Muscle layer of colon (tissue), 2 donors: ENCODE data around the gene CACNA2D1.

Source experiments
- H3K27ac ChIP-seq: one replicate; pipeline ENCODE4 v1.7.0; 2013; ENCODE audit warnings: low read depth, mild to moderate bottlenecking, low read length, moderate library complexity
- H3K27me3 ChIP-seq, 2 donors: one replicate each; pipeline ENCODE4 v1.7.0; 2013; ENCODE audit warnings: low read length in 2 of 2, mild to moderate bottlenecking in 2 of 2; ENCODE audit not compliant: insufficient read depth in 2 of 2, control insufficient read depth in 1 of 2
- H3K36me3 ChIP-seq: one replicate; pipeline ENCODE4 v1.7.0; 2013; ENCODE audit warnings: mild to moderate bottlenecking, low read length; ENCODE audit not compliant: insufficient read depth
- H3K4me1 ChIP-seq: one replicate; pipeline ENCODE4 v1.7.0; 2013; ENCODE audit warnings: mild to moderate bottlenecking, low read length; ENCODE audit not compliant: insufficient read depth
- H3K4me3 ChIP-seq, 2 donors: one replicate each; pipeline ENCODE4 v1.7.0; 2013; ENCODE audit warnings: low read length in 2 of 2, low read depth in 1 of 2, mild to moderate bottlenecking in 1 of 2, moderate library complexity in 1 of 2
- H3K9ac ChIP-seq: one replicate; pipeline ENCODE4 v1.7.0; 2013; ENCODE audit warnings: low read length
- H3K9me3 ChIP-seq: one replicate; pipeline ENCODE4 v1.7.0; 2013; ENCODE audit warnings: mild to moderate bottlenecking, low read length
- donor health status: abdominal sarcoma.
- donor health status: Adenocarcinoma of cecum.

CACNA2D1 gene

DNA sequence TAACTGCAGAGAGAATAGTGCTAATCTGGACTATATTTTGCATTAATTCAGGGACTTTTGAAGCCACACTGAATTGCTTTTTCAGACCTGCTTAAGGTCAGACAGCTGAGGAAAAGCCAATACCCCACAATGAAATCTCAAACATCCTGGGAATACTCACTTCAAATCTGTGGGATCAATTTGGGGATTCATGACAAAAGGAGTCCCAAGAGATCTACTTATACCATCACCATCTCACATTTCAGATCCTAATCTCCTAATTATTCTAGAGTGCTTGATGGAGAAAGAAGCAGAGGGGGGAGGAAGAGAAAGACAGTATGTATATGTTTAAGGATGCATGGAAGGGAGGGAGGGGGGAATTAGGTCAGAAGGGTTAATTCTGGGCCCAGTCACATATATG, 202.2 kb downstream of the CACNA2D1 start:
- Histone ChIP-seq H3K36me3 (no peaks in the 10 kb centered on the region), H3K27me3 (no peaks in the 10 kb centered on the region), H3K9me3 (no peaks in the 10 kb centered on the region), H3K4me3 (no peak overlapping the region), H3K9ac (no peak overlapping the region), H3K27ac (no peak overlapping the region), H3K4me1 (no peaks in the 10 kb centered on the region)

DNA sequence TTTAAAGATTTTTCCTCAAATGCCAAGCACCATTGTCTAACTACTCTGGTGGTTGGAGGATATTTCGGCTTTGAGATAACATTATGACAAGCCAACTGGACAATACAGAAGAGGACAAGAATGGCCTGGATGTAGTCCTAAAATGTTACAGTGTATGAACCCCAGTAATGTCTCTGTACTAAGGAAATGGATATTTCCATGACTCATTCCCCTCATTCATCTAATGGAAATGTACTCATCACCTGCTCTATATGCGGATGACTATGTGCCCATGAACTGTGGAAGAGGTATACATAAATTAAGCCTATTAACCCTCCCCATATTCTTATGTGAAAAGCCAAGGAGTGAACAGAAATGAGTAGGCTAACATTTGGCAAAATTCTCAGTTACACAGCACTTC, 207.9 kb downstream of the CACNA2D1 start:
- Histone ChIP-seq H3K9me3 (no peaks in the 10 kb centered on the region), H3K27ac (no peak overlapping the region), H3K27me3 (no peaks in the 10 kb centered on the region), H3K4me1 (peaks cover 11% of the 10 kb centered on the region), H3K9ac (no peak overlapping the region), H3K36me3 (no peaks in the 10 kb centered on the region), H3K4me3 (no peak overlapping the region)

DNA sequence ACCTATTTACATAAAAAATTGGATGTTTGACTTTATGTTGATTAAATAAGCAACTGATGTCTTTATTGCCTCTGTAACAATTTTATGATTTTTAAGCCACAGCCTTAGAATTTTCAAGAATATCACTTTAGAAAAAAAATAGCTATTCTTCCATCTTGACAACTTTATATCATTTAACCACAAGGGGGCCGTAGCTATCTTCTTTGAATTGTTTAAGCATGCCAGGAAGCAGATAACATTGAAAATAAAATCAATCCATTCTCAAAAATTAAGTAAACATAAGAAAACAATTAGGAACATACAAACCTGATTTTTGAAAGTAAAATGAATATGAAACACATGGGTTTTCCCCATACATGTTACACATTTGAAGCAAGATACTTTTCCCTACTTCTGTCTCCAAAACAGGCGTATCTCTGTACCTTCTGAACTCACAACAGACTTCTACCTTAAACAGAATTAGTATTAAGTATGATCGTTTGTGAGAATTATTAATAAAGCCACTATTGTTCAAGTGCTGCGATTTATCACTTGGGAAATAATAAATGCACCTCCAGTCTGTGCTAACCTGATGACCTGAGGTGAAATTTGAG, 209.0 kb downstream of the CACNA2D1 start:
- Histone ChIP-seq H3K9me3 (no peaks in the 10 kb centered on the region), H3K27ac (no peak overlapping the region), H3K36me3 (no peaks in the 10 kb centered on the region), H3K4me3 (no peak overlapping the region), H3K27me3 (no peaks in the 10 kb centered on the region), H3K4me1 (peaks cover 11% of the 10 kb centered on the region), H3K9ac (no peak overlapping the region)

DNA sequence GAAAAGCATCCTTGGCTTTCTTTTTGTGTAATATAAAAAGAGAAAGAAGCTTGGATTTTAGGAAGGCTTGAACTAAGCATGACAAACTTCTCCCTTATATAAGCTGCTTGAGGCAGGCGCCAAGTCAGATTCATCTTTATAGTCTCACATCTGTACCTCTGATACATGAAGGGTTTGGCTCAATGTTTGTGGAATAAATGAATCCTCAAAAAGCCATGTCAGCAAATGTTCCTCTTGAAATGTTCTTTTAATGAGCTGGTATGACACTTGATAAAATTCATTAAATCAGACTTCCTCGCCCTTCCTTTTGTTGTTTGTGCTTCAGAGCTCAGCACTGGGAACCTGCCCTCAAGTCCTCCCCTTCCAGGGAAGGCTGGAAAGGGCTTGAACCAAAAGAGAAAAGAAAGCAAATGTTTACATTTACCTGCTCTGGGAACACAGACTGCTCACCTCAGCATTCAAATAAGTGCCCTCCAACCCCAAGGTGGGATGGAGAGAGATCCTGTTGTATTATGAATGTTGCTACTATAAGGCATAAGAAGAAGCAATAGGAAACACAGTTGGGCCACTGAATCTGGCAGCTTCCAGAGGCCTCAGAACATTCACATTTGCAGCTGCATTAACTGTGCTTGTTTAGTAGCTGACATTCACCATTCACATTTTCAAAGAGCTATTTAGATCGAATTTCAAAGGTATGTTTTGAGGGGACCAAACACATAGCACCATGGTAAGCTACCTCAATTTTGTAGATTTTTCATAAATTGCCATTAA, 212.6 kb downstream of the CACNA2D1 start:
- Histone ChIP-seq H3K9ac (no peak overlapping the region), H3K27me3 (no peaks in the 10 kb centered on the region), H3K4me1 (peaks cover 9% of the 10 kb centered on the region), H3K27ac (no peak overlapping the region), H3K4me3 (no peak overlapping the region), H3K9me3 (no peaks in the 10 kb centered on the region), H3K36me3 (no peaks in the 10 kb centered on the region)

DNA sequence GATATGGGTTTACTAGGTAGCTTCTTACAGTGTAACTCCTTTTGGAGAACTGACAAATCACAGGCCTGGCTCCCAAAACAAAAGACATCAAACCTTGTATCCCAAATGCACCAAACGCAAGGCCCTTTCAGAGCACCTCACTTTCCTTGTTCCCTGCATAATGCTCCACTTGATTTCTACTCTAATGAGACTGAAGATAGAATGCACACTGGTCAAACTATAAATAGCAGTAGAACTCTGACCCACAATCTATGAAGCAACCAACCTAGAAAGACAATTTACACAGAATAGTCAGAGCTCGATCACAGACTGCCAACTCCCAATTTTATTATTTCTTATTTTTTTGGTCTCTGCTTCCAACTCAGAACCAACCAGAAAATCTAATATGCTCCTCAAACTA, 214.4 kb downstream of the CACNA2D1 start:
- no peaks in the 10 kb centered on the region for H3K36me3 ChIP-seq
- H3K27ac ChIP-seq = no peak overlapping the region
- H3K9me3 ChIP-seq = no peaks in the 10 kb centered on the region
- no peaks in the 10 kb centered on the region for H3K4me1 ChIP-seq
- H3K27me3 ChIP-seq = no peaks in the 10 kb centered on the region
- H3K4me3 ChIP-seq = no peak overlapping the region
- no peak overlapping the region for H3K9ac ChIP-seq

DNA sequence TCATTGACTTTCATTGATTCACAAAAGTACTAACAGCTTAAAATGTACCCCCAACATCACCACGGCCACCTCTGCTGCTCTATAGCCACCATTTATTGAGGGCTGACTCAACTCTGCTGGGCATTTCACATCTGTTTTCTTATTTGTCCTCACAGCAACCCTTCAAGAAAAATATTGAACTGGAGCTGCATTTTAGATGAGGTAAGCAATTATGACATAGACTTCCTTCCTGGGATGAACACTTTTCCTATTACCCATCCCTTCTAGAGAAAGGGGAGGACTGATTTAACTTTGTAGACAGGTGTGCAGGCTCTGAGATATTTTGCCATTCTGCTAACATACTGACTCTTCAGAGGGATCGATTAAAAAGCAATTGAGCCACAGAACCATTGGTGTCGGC, 217.4 kb downstream of the CACNA2D1 start:
- Histone ChIP-seq H3K27me3 (no peaks in the 10 kb centered on the region), H3K36me3 (no peaks in the 10 kb centered on the region), H3K9ac (no peak overlapping the region), H3K4me1 (no peaks in the 10 kb centered on the region), H3K27ac (no peak overlapping the region), H3K9me3 (no peaks in the 10 kb centered on the region), H3K4me3 (no peak overlapping the region)

DNA sequence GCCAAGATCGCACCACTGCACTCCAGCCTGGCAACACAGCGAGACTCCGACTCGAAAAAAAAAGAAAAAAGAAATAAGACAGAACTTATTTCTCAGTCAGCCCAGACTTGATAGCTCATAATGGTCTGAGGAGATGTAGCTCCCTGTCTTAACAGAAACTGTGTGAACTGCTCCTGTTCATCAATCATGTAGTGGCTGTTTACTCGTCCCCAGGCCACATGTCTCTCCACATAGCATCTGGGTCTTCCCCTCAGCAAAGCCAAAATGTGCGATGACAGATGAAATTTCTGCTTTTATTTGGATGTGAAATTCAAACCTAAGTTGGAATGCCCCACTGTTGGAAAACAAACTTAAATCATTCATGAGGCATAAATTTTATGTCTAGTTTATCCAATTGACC, 219.0 kb downstream of the CACNA2D1 start:
- no peaks in the 10 kb centered on the region for H3K27me3 ChIP-seq
- H3K27ac ChIP-seq = no peak overlapping the region
- no peaks in the 10 kb centered on the region for H3K9me3 ChIP-seq
- H3K36me3 ChIP-seq = no peaks in the 10 kb centered on the region
- no peak overlapping the region for H3K9ac ChIP-seq
- H3K4me3 ChIP-seq = no peak overlapping the region
- H3K4me1 ChIP-seq = no peaks in the 10 kb centered on the region

DNA sequence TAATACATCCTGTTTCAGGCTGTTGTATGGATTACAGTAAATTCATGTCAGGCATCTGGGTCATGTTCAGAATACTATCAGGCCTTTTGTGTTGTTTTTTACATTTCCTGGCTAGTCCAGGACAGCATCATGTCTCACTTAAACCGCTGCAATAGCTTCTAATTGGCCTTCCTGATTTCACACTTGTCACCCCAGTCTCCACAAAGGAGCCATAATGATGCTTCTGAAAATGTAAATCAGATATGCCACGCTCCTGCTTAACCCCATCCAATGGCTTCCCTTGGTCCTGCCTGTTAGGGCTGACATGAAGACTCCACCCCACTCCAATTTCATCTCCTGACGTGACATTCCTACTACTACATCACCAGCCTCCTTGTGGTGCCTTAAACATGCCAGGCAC, 220.0 kb downstream of the CACNA2D1 start:
- H3K27ac ChIP-seq = no peak overlapping the region
- no peak overlapping the region for H3K4me3 ChIP-seq
- no peaks in the 10 kb centered on the region for H3K4me1 ChIP-seq
- H3K27me3 ChIP-seq = no peaks in the 10 kb centered on the region
- H3K36me3 ChIP-seq = no peaks in the 10 kb centered on the region
- H3K9ac ChIP-seq = no peak overlapping the region
- H3K9me3 ChIP-seq = no peaks in the 10 kb centered on the region

DNA sequence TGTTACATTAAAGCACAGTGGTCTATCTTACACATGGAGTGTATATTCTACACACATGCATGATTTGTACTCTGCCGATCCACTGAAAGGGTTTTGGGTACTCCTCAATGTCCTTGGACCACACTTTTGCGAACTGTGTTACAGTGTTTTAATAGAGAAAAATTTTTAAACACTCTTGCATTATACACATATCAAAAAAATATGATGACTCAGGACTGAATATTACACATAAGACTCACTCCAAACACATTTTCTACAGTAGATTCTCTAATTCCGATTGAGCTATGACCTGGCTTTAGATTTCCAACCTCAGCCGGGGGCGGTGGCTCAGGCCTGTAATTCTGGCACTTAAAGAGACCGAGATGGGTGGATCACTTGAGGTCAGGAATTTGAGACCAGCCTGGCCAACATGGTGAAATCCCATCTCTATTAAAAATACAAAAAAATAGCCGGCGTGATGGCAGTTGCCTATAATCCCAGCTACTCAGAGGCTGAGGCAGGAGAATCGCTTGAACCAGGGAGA, 222.4 kb downstream of the CACNA2D1 start:
- no peaks in the 10 kb centered on the region for H3K36me3 ChIP-seq
- no peaks in the 10 kb centered on the region for H3K4me1 ChIP-seq
- H3K4me3 ChIP-seq = no peak overlapping the region
- no peak overlapping the region for H3K9ac ChIP-seq
- H3K27ac ChIP-seq = no peak overlapping the region
- H3K9me3 ChIP-seq = no peaks in the 10 kb centered on the region
- no peaks in the 10 kb centered on the region for H3K27me3 ChIP-seq

DNA sequence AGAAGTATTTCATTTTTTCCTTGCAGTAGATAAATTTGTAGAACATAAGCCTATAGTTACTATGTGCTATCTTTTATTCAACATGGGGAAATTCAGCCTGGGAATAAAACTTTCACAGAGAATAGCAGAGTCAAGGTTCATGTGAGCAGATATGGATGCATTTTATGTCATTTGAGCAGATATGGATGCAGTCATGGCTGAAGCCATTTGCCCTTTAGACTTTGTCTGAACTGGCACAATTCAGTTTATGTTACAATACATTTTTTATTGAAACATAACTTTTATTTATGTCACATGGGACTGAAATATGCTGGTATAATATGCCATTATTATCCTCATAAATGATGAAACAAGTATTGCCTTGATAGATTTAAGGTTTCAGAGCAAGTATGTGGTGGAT, 231.1 kb downstream of the CACNA2D1 start:
- Histone ChIP-seq H3K36me3 (no peaks in the 10 kb centered on the region), H3K27ac (no peak overlapping the region), H3K9me3 (no peaks in the 10 kb centered on the region), H3K4me3 (no peak overlapping the region), H3K4me1 (no peaks in the 10 kb centered on the region), H3K27me3 (no peaks in the 10 kb centered on the region), H3K9ac (no peak overlapping the region)

DNA sequence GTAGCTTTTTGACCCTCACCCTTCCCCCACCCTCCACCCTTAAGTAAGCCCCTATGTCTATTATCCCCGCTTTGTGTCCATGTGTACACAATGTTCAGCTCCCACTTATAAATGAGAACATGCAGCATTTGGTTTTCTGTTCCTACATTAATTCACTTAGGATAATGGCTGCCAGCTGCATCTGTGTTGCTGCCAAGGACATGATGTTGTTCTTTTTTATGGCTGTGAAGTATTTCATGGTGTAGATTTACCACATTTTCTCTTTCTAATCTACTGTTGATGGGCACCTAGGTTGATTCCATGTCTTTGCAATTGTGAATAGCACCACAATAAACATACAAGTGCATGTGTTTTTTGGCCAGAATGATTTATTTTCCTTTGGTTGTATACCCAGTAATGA, 232.2 kb downstream of the CACNA2D1 start:
- no peak overlapping the region for H3K9ac ChIP-seq
- no peak overlapping the region for H3K4me3 ChIP-seq
- no peaks in the 10 kb centered on the region for H3K36me3 ChIP-seq
- H3K4me1 ChIP-seq = no peaks in the 10 kb centered on the region
- no peaks in the 10 kb centered on the region for H3K9me3 ChIP-seq
- no peaks in the 10 kb centered on the region for H3K27me3 ChIP-seq
- no peak overlapping the region for H3K27ac ChIP-seq
